HG03442 (cell line): ENCODE measurements around the gene UQCC5.
A peak's percentile ranks its signal among the peaks of the same experiment; 100 is the strongest.

Experiments
- ATAC-seq: cut with Tn5 transposase; IDR thresholded peaks from one replicate; pipeline ENCODE4 v1.9.1; 2021; ENCODE audit warnings: mild to moderate bottlenecking, moderate library complexity; ENCODE audit not compliant: unreplicated experiment

The UQCC5 gene

GRCh38 chr3:52536369-52537164 is at the start of gene UQCC5:
Gene UQCC5, plus strand, starts transcription at chr3:52536605. Its CDS starts 151 bp downstream, at chr3:52536756.
- peak; percentile 79 for ATAC-seq

- ATAC-seq: no peak
These were observed 49.2 kb upstream of the UQCC5 start for GRCh38 chr3:52487050-52487787.

GRCh38 chr3:52487788-52488691 is 48.4 kb upstream of the UQCC5 start:
- no peak for ATAC-seq

- no peak for ATAC-seq
These were observed 47.7 kb upstream of the UQCC5 start for GRCh38 chr3:52488746-52489145.

- ATAC-seq: no peak
These were observed 47.0 kb upstream of the UQCC5 start for GRCh38 chr3:52489453-52489852.

- ATAC-seq: no peak
These were observed 46.1 kb upstream of the UQCC5 start for GRCh38 chr3:52490035-52490938.

- no peak for ATAC-seq
These were observed 45.4 kb upstream of the UQCC5 start for GRCh38 chr3:52490939-52491526.

GRCh38 chr3:52492059-52492458 is 44.3 kb upstream of the UQCC5 start:
- ATAC-seq: no peak

GRCh38 chr3:52493232-52494017 is 43.0 kb upstream of the UQCC5 start:
- no peak for ATAC-seq

- ATAC-seq: no peak
These were observed 42.0 kb upstream of the UQCC5 start for GRCh38 chr3:52494445-52494844.

- ATAC-seq: no peak
These were observed 41.4 kb upstream of the UQCC5 start, which contains the start of gene STAB1 for GRCh38 chr3:52494886-52495495. Gene STAB1, plus strand, starts transcription at chr3:52495338. Its CDS starts 76 bp downstream, at chr3:52495414.

- no peak for ATAC-seq
These were observed 40.4 kb upstream of the UQCC5 start for GRCh38 chr3:52495777-52496602.

GRCh38 chr3:52498137-52499054 is 38.0 kb upstream of the UQCC5 start:
- ATAC-seq: no peak

- ATAC-seq: no peak
These were observed 35.4 kb upstream of the UQCC5 start for GRCh38 chr3:52501046-52501445.

- ATAC-seq: no peak
These were observed 34.4 kb upstream of the UQCC5 start for GRCh38 chr3:52502001-52502400.

GRCh38 chr3:52502808-52503350 is 33.5 kb upstream of the UQCC5 start:
- no peak for ATAC-seq
